Hematopoietic multipotent progenitor cell treated with erythropoietin and hydrocortisone succinate and interleukin-3 and kit ligand, for 17 days (in vitro differentiated cells): ENCODE measurements around the gene NOL4.

Experiments
- DNase-seq: peaks from one replicate; pipeline ENCODE4 v3.0.0-alpha.2; 2015; ENCODE audit warnings: low spot score

The NOL4 gene

GRCh38 chr18:34194239-34194638, 30.5 kb downstream of the NOL4 start:
- no peak for DNase-seq

GRCh38 chr18:34189656-34190435, 34.9 kb downstream of the NOL4 start:
- DNase-seq, result no peak
